ENCODE measurements around the gene NDUFB8.

The NDUFB8 gene

GRCh38 chr10:100489396-100489795, 40.3 kb downstream of the NDUFB8 start:
- ATAC-seq (ENCODE audit: low read depth) = no peak
- no peak for DNase-seq (ENCODE audit: low spot score)
- Histone ChIP-seq H3K27me3 (ENCODE audit: insufficient read depth, poor library complexity, severe bottlenecking) (no peaks in the 10 kb centered on the region), H3K4me3 (ENCODE audit: severe bottlenecking) (no peak overlapping the region), H3K9me3 (ENCODE audit: severe bottlenecking) (no peaks in the 10 kb centered on the region), H3K27ac (ENCODE audit: poor library complexity, severe bottlenecking) (no peak overlapping the region), H3K4me1 (ENCODE audit: insufficient read depth, poor library complexity, severe bottlenecking) (no peaks in the 10 kb centered on the region), H3K36me3 (ENCODE audit: low read depth) (0 out of 2 replicates have a peak, but pooled peaks cover 3% of the 10 kb centered on the region)
- no peak for TF ChIP-seq CTCF (IDR thresholded peaks at IDR 0.05; ENCODE audit: poor library complexity, severe bottlenecking)

- no peak overlapping the region for H3K27ac ChIP-seq (ENCODE audit: poor library complexity, severe bottlenecking)
- TF ChIP-seq CTCF (IDR thresholded peaks at IDR 0.05; ENCODE audit: poor library complexity, severe bottlenecking) = no peak
- no peaks in the 10 kb centered on the region for H3K4me1 ChIP-seq (ENCODE audit: insufficient read depth, poor library complexity, severe bottlenecking)
- H3K9me3 ChIP-seq (ENCODE audit: severe bottlenecking) = no peaks in the 10 kb centered on the region
- 0 out of 2 replicates have a peak, but pooled peaks cover 3% of the 10 kb centered on the region for H3K36me3 ChIP-seq (ENCODE audit: low read depth)
- no peak overlapping the region for H3K4me3 ChIP-seq (ENCODE audit: severe bottlenecking)
- H3K27me3 ChIP-seq (ENCODE audit: insufficient read depth, poor library complexity, severe bottlenecking) = peaks cover 11% of the 10 kb centered on the region
- ATAC-seq (ENCODE audit: low read depth) = no peak
- DNase-seq (ENCODE audit: low spot score) = no peak
Observed at GRCh38 chr10:100487529-100487928, 42.1 kb downstream of the NDUFB8 start.

GRCh38 chr10:100485801-100486495, 43.7 kb downstream of the NDUFB8 start:
- no peaks in the 10 kb centered on the region for H3K9me3 ChIP-seq (ENCODE audit: severe bottlenecking)
- no peak for DNase-seq (ENCODE audit: low spot score)
- no peak for ATAC-seq (ENCODE audit: low read depth)
- H3K27ac ChIP-seq (ENCODE audit: poor library complexity, severe bottlenecking) = no peak overlapping the region
- H3K4me1 ChIP-seq (ENCODE audit: insufficient read depth, poor library complexity, severe bottlenecking) = no peaks in the 10 kb centered on the region
- TF ChIP-seq CTCF (IDR thresholded peaks at IDR 0.05; ENCODE audit: poor library complexity, severe bottlenecking) = no peak
- no peak overlapping the region for H3K4me3 ChIP-seq (ENCODE audit: severe bottlenecking)
- 0 out of 2 replicates have a peak, but pooled peaks cover 3% of the 10 kb centered on the region for H3K36me3 ChIP-seq (ENCODE audit: low read depth)
- peaks cover 25% of the 10 kb centered on the region for H3K27me3 ChIP-seq (ENCODE audit: insufficient read depth, poor library complexity, severe bottlenecking)

GRCh38 chr10:100485366-100485765, 44.3 kb downstream of the NDUFB8 start:
- no peaks in the 10 kb centered on the region for H3K4me1 ChIP-seq (ENCODE audit: insufficient read depth, poor library complexity, severe bottlenecking)
- no peak overlapping the region for H3K4me3 ChIP-seq (ENCODE audit: severe bottlenecking)
- peaks cover 31% of the 10 kb centered on the region for H3K27me3 ChIP-seq (ENCODE audit: insufficient read depth, poor library complexity, severe bottlenecking)
- DNase-seq (ENCODE audit: low spot score) (no peak), ATAC-seq (ENCODE audit: low read depth) (no peak)
- 0 out of 2 replicates have a peak, but pooled peaks cover 1% of the 10 kb centered on the region for H3K36me3 ChIP-seq (ENCODE audit: low read depth)
- no peak for TF ChIP-seq CTCF (IDR thresholded peaks at IDR 0.05; ENCODE audit: poor library complexity, severe bottlenecking)
- no peaks in the 10 kb centered on the region for H3K9me3 ChIP-seq (ENCODE audit: severe bottlenecking)
- no peak overlapping the region for H3K27ac ChIP-seq (ENCODE audit: poor library complexity, severe bottlenecking)
